D721Med (cell line): ENCODE data around the gene GPI.

Experiments
- DNase-seq: peaks from one replicate; pipeline ENCODE4 v3.0.0; 2011; ENCODE audit warnings: low spot score; ENCODE audit not compliant: insufficient read length
- FAIRE-seq: peaks from 2 replicates; lab custom pipeline; 2011; peaks lifted over from hg19 to GRCh38; lab: Jason Lieb, UNC
- TF ChIP-seq, protein P1 (sequence below): IDR thresholded peaks from 2 replicates; pipeline ENCODE4 v1.5.1; 2012; ENCODE audit warnings: mild to moderate bottlenecking, control low read depth; ENCODE audit not compliant: insufficient read depth; ENCODE audit errors: missing control alignments

Gene GPI

DNA sequence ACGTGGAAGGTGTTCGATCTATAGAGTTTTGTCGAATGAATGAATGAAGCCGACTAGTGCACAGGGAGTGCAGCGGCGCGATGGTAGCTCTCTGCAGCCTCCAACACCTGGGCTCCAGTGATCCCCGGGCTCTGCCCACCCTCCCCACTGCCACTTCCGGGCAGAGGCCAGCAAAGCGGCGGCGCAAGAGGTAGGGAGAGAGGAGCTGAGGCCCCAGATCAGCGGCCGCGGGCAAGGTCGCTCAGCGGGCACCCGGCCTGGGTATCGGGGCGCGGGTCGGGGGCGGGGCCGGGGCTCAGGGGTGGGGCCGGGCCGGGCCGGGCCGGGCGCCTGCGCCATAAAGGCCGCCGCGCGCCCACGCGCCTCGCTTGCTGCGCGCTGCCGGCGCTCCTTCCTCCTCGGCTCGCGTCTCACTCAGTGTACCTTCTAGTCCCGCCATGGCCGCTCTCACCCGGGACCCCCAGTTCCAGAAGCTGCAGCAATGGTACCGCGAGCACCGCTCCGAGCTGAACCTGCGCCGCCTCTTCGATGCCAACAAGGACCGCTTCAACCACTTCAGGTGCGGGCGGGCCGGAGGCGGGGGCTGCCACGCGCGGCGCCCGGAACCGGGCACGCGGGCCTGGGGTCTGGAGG is at the start of gene GPI:
Gene GPI, plus strand, starts transcription at position 367 of the 633 bp plus-strand sequence. Its CDS starts 71 bp downstream, at position 438.
- peak; percentile 65 for DNase-seq
- no peak for FAIRE-seq

DNA sequence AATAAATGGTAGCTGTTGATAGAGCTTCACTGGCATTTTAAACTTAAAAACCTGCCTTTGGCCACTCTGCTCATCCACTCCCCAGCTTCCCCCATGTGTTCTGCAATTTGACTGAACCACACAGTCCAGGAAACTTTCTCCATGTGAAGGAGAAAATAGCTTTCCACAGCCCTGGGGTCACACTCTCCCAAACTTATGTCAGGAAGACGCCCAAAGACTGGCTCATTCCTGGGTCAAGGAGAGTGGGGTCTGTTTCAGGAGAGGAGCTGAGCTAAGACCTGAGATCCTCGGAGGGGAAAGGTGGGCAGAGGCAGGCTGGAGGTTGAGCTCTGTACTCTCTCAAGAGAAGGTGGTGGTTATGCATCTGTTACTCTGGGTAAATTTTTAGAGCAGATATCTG is 48.7 kb upstream of the GPI start:
- TF ChIP-seq, protein P1, sequence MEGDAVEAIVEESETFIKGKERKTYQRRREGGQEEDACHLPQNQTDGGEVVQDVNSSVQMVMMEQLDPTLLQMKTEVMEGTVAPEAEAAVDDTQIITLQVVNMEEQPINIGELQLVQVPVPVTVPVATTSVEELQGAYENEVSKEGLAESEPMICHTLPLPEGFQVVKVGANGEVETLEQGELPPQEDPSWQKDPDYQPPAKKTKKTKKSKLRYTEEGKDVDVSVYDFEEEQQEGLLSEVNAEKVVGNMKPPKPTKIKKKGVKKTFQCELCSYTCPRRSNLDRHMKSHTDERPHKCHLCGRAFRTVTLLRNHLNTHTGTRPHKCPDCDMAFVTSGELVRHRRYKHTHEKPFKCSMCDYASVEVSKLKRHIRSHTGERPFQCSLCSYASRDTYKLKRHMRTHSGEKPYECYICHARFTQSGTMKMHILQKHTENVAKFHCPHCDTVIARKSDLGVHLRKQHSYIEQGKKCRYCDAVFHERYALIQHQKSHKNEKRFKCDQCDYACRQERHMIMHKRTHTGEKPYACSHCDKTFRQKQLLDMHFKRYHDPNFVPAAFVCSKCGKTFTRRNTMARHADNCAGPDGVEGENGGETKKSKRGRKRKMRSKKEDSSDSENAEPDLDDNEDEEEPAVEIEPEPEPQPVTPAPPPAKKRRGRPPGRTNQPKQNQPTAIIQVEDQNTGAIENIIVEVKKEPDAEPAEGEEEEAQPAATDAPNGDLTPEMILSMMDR, result no peak
- no peak for FAIRE-seq
- DNase-seq, result no peak

More for the DNA sequence above, at the start of gene GPI:
- TF ChIP-seq, protein P1, result no peak

DNA sequence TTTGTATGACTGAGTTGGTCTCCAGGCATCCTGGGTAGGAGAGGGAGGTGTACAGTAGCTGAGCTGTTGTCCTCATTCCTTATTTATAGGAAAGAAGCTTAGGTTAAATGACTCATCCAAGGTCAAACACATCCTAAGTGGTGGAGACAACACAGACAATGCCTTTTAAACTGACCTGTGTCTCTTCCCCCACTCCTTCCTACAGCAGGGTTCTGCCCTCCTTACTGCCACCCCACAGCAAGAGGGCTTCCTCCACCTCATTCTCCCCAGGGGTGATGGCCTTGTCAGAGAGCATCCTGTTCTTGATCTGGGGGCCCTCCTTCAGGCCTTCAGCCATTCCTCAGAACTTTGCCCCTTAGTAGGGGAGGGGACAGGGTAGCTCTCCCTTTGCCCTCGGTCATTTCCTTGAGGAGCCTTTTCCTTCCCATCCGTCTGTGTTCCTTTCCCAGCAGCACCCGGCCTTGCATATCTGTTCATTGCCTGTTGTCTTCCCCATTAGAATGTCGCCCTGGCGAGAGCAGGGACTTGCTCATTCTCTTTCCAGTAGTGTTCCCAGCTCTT is 48.2 kb upstream of the GPI start:
- DNase-seq, result no peak
- FAIRE-seq, result no peak
- TF ChIP-seq, protein P1, result no peak

DNA sequence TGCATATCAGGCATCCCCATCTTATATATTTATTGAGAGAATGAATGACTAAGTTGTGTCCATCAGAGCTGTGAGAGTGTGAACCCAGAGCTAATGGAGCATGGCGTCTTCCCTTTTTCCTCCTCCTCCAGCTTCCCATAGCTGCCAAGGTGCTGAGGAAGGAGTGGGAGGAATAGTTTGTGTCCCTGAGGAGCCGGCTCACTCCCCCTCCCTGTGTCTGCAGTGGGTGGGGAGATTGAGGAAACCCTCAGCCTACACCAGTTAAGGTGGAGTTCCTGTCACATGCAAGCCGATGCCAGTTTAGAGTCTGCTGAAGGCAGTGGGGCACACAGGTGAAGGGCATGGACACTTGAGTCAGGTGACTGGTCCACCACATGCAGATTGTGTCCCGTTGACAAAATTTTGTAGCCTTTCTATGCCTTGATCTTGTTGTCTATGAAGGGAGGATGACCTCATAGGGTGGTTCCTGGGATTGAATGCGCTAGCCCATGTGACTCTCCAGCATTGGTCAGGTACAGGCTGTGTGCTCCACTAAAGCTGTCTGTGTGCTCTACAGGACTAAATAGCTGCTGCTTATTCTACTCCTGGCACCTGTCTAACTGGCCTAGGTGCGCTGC is 47.6 kb upstream of the GPI start:
- FAIRE-seq, result no peak
- no peak for DNase-seq
- TF ChIP-seq, protein P1, result no peak

DNA sequence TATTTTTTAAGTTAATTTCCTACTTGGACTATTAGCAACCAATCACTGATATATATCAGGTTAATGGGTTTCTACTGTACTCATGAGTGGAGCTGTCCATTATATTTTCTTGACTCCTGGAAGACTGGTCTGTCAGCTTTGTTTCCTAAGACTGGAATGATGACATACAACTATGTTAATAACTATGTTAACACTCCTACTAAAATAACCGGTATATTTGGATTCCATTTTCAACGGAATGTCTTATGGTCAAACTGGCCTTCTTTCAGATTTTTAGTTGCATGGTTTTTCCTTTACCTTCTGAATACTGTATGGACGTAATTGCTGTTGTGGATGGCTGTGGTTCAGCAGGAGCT is 45.8 kb upstream of the GPI start:
- TF ChIP-seq, protein P1, result no peak
- FAIRE-seq (no peak), DNase-seq (no peak)

DNA sequence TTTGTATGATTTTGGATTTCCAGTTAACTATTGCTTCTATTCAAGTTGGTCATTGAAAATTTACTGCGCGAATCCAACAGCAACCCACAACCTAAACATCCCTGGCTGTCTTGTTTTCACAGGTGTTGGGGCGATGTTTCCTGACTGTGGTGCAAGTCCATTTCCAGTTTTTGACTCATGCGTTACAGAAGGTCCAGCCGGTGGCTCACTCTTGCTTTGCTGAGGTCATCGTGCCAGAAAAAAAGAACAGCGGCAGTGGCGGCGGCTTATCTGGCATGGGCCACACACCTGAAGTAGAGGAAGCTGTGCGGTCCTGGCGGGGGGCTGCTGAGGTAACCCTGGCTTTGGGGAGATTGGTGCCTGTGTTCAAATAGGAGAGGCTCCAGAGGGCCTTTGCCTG is 45.2 kb upstream of the GPI start:
- DNase-seq (no peak), FAIRE-seq (no peak)
- TF ChIP-seq, protein P1, result no peak

DNA sequence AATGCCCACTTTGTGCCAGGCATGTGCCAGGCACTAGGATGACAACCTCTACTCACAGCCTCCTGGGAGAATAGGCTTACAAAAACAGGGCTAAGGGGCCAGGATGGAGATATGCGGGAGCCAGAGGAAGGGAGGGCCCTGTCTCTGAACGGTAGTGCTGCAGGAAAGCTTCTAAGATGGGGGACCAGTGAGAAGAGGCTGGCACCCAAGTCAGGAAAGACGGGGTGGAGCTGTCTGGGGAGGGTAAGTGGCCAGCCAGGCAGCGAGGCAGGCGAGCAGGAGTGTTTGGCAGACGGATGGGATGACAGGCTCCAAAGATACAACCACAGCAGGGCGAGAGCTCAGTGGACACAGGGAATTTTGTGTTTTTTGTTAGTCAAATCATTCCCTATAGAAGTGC is 44.7 kb upstream of the GPI start:
- no peak for DNase-seq
- no peak for FAIRE-seq
- TF ChIP-seq, protein P1, result no peak
